K562 (cell line): ENCODE measurements around the gene WFDC13. TPM values are rescaled to one million over a fixed set of nuclear protein-coding genes. Genes with fewer than 3 reads are reported as not detected.
"Not testable (repeated sequence)": the region's sequence is repeated elsewhere in the genome, so short reads cannot be mapped to it uniquely, and the experiment has no call there.

Experiments
- ATAC-seq: fragments of 200-7000 bp; cut with Tn5 transposase; 3 replicates; pipeline ENCODE4 v1.9.1; 2020; ENCODE audit warnings: moderate library complexity
- BruUV-seq: library from RNA; stranded (reverse); fragments of 400-500 nt; replicated peaks from 2 replicates; lab custom pipeline; 2021; lab: Mats Ljungman, UMichigan
- CTCF ChIA-PET: fragments of 300-600 bp; formaldehyde crosslinking; extraction: SDS; loops from one replicate; lab custom pipeline; 2021; ENCODE audit warnings: low intra/inter-chr PET ratio; lab: Yijun Ruan, JAX
- POLR2A ChIA-PET: fragments of 300-600, 350-650 bp; sonication (Branson Sonifier 250); formaldehyde crosslinking; extraction: SDS; loops from one replicate; lab custom pipeline; 2021; ENCODE audit warnings: antibody characterized with exemption, inconsistent platforms; lab: Yijun Ruan, JAX
- DNase-seq, 4 experiments: peaks; one replicate each; pipeline versions ENCODE4 v3.0.0 to v3.0.0-alpha.2; 2011 to 2018; ENCODE audit warnings: low spot score in 3 of 4, mixed read lengths in 3 of 4; ENCODE audit errors: extremely low read depth in 1 of 4
- FAIRE-seq: peaks from 2 replicates; lab custom pipeline; 2011; peaks lifted over from hg19 to GRCh38; lab: Jason Lieb, UNC
- H2AFZ ChIP-seq: 2 replicates; pipeline ENCODE4 v1.6.0; 2011; ENCODE audit warnings: low read depth, low read length, control low read depth, inconsistent platforms
- H3K27ac ChIP-seq: fragments of 200-600 bp; 3 replicates; pipeline ENCODE4 v1.8.0; 2011; ENCODE audit warnings: low read depth, mild to moderate bottlenecking, control low read depth, inconsistent platforms, low read length, moderate library complexity, mixed read lengths; ENCODE audit errors: extremely low read depth
- H3K27me3 ChIP-seq, 2 experiments: fragments of 300-600 bp in 1 of 2; 2 replicates in 1 of 2; 3 replicates in 1 of 2; pipeline versions ENCODE4 v1.6.0 to v1.8.0; 2011; ENCODE audit warnings: inconsistent platforms in 2 of 2, low read length in 2 of 2, mild to moderate bottlenecking in 1 of 2, mixed read lengths in 1 of 2, moderate library complexity in 1 of 2; ENCODE audit not compliant: control insufficient read depth in 2 of 2, insufficient read depth in 2 of 2
- H3K36me3 ChIP-seq: fragments of 300-600 bp; 3 replicates; pipeline ENCODE4 v1.8.0; 2011; ENCODE audit warnings: mild to moderate bottlenecking, low read length, inconsistent platforms; ENCODE audit not compliant: control insufficient read depth, insufficient read depth
- H3K4me1 ChIP-seq, 2 experiments: fragments of 200-600 bp in 1 of 2; replicated peaks in 1 of 2; 2 replicates in 1 of 2; 3 replicates in 1 of 2; pipeline versions ENCODE4 v1.5.1 to v1.8.0; 2011; ENCODE audit warnings: inconsistent platforms in 2 of 2, low read length in 2 of 2, mild to moderate bottlenecking in 1 of 2, mixed read lengths in 1 of 2, moderate library complexity in 1 of 2; ENCODE audit not compliant: control insufficient read depth in 2 of 2, insufficient read depth in 2 of 2
- H3K4me2 ChIP-seq: 2 replicates; pipeline ENCODE4 v1.6.1; 2011; ENCODE audit warnings: low read length, control low read depth, inconsistent platforms, mixed read lengths; ENCODE audit not compliant: insufficient read depth
- H3K4me3 ChIP-seq: fragments of 200-600 bp; sonication (generic), shearing (Covaris generic); 2 replicates; pipeline ENCODE4 v1.5.1; 2016; ENCODE audit warnings: control low read depth, inconsistent platforms
- H3K79me2 ChIP-seq: fragments of 200-600 bp; 3 replicates; pipeline ENCODE4 v1.8.0; 2011; ENCODE audit warnings: low read length, inconsistent platforms; ENCODE audit not compliant: control insufficient read depth, insufficient read depth
- H3K9ac ChIP-seq, 2 experiments: 2 replicates each; pipeline versions ENCODE4 v1.6.0 to v1.6.1; 2011; ENCODE audit warnings: low read depth in 2 of 2, low read length in 2 of 2, control low read depth in 1 of 2, inconsistent platforms in 1 of 2, mild to moderate bottlenecking in 1 of 2, mixed read lengths in 1 of 2; ENCODE audit not compliant: insufficient read depth in 1 of 2
- H3K9me1 ChIP-seq: one replicate; pipeline ENCODE4 v1.6.0; 2011; ENCODE audit warnings: inconsistent platforms, mild to moderate bottlenecking, low read length, moderate library complexity; ENCODE audit not compliant: control insufficient read depth, insufficient read depth
- H3K9me3 ChIP-seq: replicated peaks from 2 replicates; pipeline ENCODE4 v1.5.1; 2011; ENCODE audit warnings: low read depth, low read length, inconsistent platforms; ENCODE audit not compliant: control insufficient read depth, insufficient read depth
- H4K20me1 ChIP-seq: replicated peaks from 2 replicates; pipeline ENCODE4 v1.6.1; 2011; ENCODE audit warnings: low read length, inconsistent platforms, mixed read lengths; ENCODE audit not compliant: control insufficient read depth, insufficient read depth
- TOE1 ChIP-seq, 2 experiments: fragments of 450-650 bp in 1 of 2; sonication (generic) in 1 of 2; formaldehyde crosslinking in 1 of 2; IDR thresholded peaks; 2 replicates each; pipeline versions ENCODE4 v1.7.1 to v1.8.0; 2016 to 2022; ENCODE audit warnings: borderline replicate concordance in 2 of 2, mild to moderate bottlenecking in 2 of 2, antibody characterized with exemption in 1 of 2, inconsistent platforms in 1 of 2, low read depth in 1 of 2, missing genetic modification reagents in 1 of 2, moderate library complexity in 1 of 2
- ZNF124 ChIP-seq: sonication (generic); formaldehyde crosslinking; IDR thresholded peaks from 2 replicates; pipeline ENCODE4 v1.8.1; 2022; ENCODE audit warnings: missing genetic modification reagents
- ZNF583 ChIP-seq: fragments of 250-450 bp; sonication (Bioruptor Pico); IDR thresholded peaks from 2 replicates; pipeline ENCODE4 v1.4.0; 2020
- WGBS: fragments of 100-300 bp; shearing (Covaris generic); methylation state at CpG from one replicate; pipeline ENCODE4 v1.1.6; 2016; ENCODE audit warnings: low coverage, mixed read lengths; ENCODE audit not compliant: insufficient coverage; ENCODE audit errors: missing lambda C conversion rate; 5-methylcytosine and 5-hydroxymethylcytosine counted together
- in situ Hi-C: fragments of 300-500 bp; cut with MboI; formaldehyde crosslinking; loops from 4 replicates; pipeline ENCODE4 v1.15.0; 2018; ENCODE audit warnings: inconsistent platforms, mixed read lengths
- intact Hi-C: fragments of 100-400 bp; cut with micrococcal nuclease; formaldehyde crosslinking; loops from 2 replicates; pipeline ENCODE4 v1.14.2; 2022
- polyA plus RNA-seq, 8 experiments: library from polyadenylated mRNA; depleted of rRNA in 4 of 8; stranded (reverse) in 5 of 8; unstranded in 3 of 8; fragments of >200 nt; fragmentation: Nextera tagmentation in 2 of 8; fragmentation: Illumina TruSeq in 1 of 8; extraction: Ambion mirVana in 2 of 8; extraction: Trizol in 1 of 8; gene quantifications; 2 replicates each; pipeline versions ENCODE4 v1.2.1 to v1.2.3, GENCODE V29; 2011 to 2014; ENCODE audit warnings: inconsistent platforms in 1 of 8, missing spikeins in 1 of 8
- total RNA-seq, 7 experiments: library from RNA; depleted of rRNA in 6 of 7; stranded (reverse); fragments of >200 nt in 6 of 7; fragmentation: Illumina TruSeq in 2 of 7; extraction: Trizol in 2 of 7; gene quantifications; 2 replicates each; pipeline versions ENCODE4 v1.2.1 to v1.2.3, GENCODE V29; 2011 to 2021; ENCODE audit warnings: low replicate concordance in 1 of 7
- TF ChIP-seq, protein P1 (sequence below): sonication (generic); formaldehyde crosslinking; IDR thresholded peaks from 2 replicates; pipeline ENCODE4 v1.8.1; 2022; ENCODE audit warnings: missing genetic modification reagents
- TF ChIP-seq, protein P2 (sequence below), 3 experiments: IDR thresholded peaks in 2 of 3; conservative IDR thresholded peaks in 1 of 3; 2 replicates each; pipeline ENCODE4 v1.5.1; 2011 to 2012; ENCODE audit warnings: low read length in 3 of 3, mild to moderate bottlenecking in 3 of 3, control low read depth in 2 of 3, improper control_type of control experiment in 1 of 3, inconsistent platforms in 1 of 3, low read depth in 1 of 3, mixed read lengths in 1 of 3, moderate library complexity in 1 of 3; ENCODE audit not compliant: insufficient read depth in 2 of 3

The WFDC13 gene
- total and polyA plus RNA-seq, 9 of the 15 experiments (the other 6 are each of a cell fraction or from before 2014, with no cell fraction given), result not detected

DNA sequence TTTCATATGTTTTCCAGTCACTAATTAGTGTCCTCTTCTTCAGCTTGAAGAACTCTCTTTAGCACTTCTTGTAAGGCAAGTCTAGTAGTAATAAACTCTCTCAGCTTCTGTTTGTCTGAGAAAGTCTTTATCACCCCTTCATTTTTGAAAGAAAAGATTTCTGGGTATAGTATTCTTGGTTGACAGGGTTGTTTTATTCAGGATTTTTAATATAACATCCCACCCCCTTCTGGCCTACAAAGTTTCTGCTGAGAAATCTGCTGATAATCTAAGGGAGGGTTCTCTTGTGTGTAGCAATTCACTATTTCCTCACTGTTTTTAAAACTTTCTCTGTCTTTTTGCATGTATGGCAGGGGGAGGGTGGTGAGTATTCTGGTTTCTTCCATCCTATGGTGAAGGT, 22.2 kb upstream of the WFDC13 start:
- H2AFZ ChIP-seq, result no peak overlapping the region
- no peaks in the 10 kb centered on the region for H3K4me1 ChIP-seq
- no peaks in the 10 kb centered on the region for H3K9me1 ChIP-seq
- H3K4me3 ChIP-seq, result no peak overlapping the region
- no peaks in the 10 kb centered on the region for H3K79me2 ChIP-seq
- FAIRE-seq (no peak), ATAC-seq (no peak), DNase-seq (no peak)
- no peak overlapping the region for H3K27ac ChIP-seq
- H3K9me3 ChIP-seq, result no peaks in the 10 kb centered on the region
- TF ChIP-seq ZNF124, result no peak
- no peak for TF ChIP-seq ZNF583
- intact Hi-C loops (no loop called here), in situ Hi-C loops (no loop called here)
- H3K27me3 ChIP-seq, result no peaks in the 10 kb centered on the region
- ChIA-PET CTCF (no interaction called here), POLR2A (no interaction called here)
- H4K20me1 ChIP-seq, result no peaks in the 10 kb centered on the region
- H3K4me2 ChIP-seq, result no peak overlapping the region
- no TSS peak for BruUV-seq
- no peak overlapping the region for H3K9ac ChIP-seq
- H3K36me3 ChIP-seq, result no peaks in the 10 kb centered on the region

DNA sequence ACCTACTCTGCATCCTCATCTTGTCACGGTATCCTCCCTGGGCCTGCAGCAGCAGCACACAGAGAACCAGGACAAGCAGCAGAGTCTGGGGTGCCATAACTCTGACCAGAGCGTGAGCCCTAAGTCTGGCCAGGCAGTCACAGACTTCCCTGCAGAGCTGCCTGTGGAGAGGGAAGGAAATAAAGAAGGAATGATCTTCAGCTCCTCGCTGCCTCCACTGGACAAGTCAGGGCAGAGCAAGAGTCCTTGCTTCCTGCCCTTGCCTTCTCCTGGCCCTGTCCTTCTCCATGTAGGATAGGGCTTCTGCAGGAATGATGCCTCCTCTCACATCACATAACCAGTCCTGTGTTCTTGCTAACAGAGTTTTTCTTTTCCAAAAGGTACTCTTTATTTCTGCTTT, 15.9 kb upstream of the WFDC13 start:
- Histone ChIP-seq H3K4me1 (no peaks in the 10 kb centered on the region), H3K36me3 (no peaks in the 10 kb centered on the region), H3K4me3 (no peak overlapping the region), H3K9ac (no peak overlapping the region), H3K79me2 (no peaks in the 10 kb centered on the region), H3K4me2 (no peak overlapping the region), H3K27ac (no peak overlapping the region), H3K9me1 (no peaks in the 10 kb centered on the region), H2AFZ (no peak overlapping the region), H3K27me3 (no peaks in the 10 kb centered on the region), H3K9me3 (no peaks in the 10 kb centered on the region), H4K20me1 (no peaks in the 10 kb centered on the region)
- FAIRE-seq (no peak), ATAC-seq (peak; percentile 56; the same call in 2 of the 3 replicates), DNase-seq (peak in 3 of 4 experiments; percentile 4 to 9 (median 7))
- ChIA-PET POLR2A (interaction anchor here (0.5 kb wide), 1 partner anchor 608 kb away, joined by 3 read pairs; no protein-coding TSS in a partner anchor), CTCF (interaction anchor here (0.6 kb wide), 1 partner anchor 228 kb away, joined by 5 read pairs; no protein-coding TSS in a partner anchor)
- in situ Hi-C loops (no loop called here), intact Hi-C loops (no loop called here)
- no TSS peak for BruUV-seq
- TF ChIP-seq TOE1 (IDR thresholded peaks at IDR 0.05; ENCODE audit: borderline replicate concordance) (no peak), TOE1 (CRISPR knock-in tag; IDR thresholded peaks at IDR 0.05; ENCODE audit: borderline replicate concordance, low read depth) (no peak)
- TF ChIP-seq, protein P1, sequence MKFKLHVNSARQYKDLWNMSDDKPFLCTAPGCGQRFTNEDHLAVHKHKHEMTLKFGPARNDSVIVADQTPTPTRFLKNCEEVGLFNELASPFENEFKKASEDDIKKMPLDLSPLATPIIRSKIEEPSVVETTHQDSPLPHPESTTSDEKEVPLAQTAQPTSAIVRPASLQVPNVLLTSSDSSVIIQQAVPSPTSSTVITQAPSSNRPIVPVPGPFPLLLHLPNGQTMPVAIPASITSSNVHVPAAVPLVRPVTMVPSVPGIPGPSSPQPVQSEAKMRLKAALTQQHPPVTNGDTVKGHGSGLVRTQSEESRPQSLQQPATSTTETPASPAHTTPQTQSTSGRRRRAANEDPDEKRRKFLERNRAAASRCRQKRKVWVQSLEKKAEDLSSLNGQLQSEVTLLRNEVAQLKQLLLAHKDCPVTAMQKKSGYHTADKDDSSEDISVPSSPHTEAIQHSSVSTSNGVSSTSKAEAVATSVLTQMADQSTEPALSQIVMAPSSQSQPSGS (CRISPR knock-in tag), result no peak
- TF ChIP-seq, protein P2, sequence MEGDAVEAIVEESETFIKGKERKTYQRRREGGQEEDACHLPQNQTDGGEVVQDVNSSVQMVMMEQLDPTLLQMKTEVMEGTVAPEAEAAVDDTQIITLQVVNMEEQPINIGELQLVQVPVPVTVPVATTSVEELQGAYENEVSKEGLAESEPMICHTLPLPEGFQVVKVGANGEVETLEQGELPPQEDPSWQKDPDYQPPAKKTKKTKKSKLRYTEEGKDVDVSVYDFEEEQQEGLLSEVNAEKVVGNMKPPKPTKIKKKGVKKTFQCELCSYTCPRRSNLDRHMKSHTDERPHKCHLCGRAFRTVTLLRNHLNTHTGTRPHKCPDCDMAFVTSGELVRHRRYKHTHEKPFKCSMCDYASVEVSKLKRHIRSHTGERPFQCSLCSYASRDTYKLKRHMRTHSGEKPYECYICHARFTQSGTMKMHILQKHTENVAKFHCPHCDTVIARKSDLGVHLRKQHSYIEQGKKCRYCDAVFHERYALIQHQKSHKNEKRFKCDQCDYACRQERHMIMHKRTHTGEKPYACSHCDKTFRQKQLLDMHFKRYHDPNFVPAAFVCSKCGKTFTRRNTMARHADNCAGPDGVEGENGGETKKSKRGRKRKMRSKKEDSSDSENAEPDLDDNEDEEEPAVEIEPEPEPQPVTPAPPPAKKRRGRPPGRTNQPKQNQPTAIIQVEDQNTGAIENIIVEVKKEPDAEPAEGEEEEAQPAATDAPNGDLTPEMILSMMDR (IDR thresholded peaks at IDR 0.05 in 2 of 3, conservative IDR thresholded peaks at IDR 0.05 in 1 of 3; ENCODE audit: insufficient read depth in 2 of 3, low read depth in 1 of 3, low read length in 3 of 3), result peak in 1 of 3 experiments; percentile 12; a peak in 1 of 6 replicates
- WGBS, result 0% methylated on average over 3 of the region's 3 CpGs

DNA sequence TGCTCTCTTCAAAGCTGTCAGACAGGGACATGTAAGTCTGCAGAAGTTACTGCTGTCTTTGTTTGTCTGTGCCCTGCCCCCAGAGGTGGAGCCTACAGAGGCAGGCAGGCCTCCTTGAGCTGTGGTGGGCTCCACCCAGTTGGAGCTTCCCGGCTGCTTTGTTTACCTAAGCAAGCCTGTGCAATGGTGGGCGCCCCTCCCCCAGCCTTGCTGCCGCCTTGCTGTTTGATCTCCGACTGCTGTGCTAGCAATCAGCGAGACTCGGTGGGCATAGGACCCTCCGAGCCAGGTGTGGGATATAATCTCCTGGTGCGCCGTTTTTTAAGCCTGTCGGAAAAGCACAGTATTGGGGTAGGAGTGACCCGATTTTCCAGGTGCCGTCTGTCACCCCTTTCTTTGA, 8.5 kb upstream of the WFDC13 start:
- CTCF ChIA-PET, result not testable (repeated sequence)

More for the DNA sequence above, 8.5 kb upstream of the WFDC13 start:
- H2AFZ ChIP-seq, FAIRE-seq, in situ Hi-C loops, POLR2A ChIA-PET, intact Hi-C loops, H3K9me3 ChIP-seq, H3K79me2 ChIP-seq, H3K9ac ChIP-seq, H3K36me3 ChIP-seq, ATAC-seq, H3K9me1 ChIP-seq, H3K4me1 ChIP-seq, H3K4me3 ChIP-seq, DNase-seq, H3K27ac ChIP-seq, H4K20me1 ChIP-seq, H3K27me3 ChIP-seq, BruUV-seq, H3K4me2 ChIP-seq: not testable (repeated sequence)
- 0% methylated on average over 10 of the region's 12 CpGs for WGBS
